GOT3 (cell line): Measurements from ENCODE around the gene FREY1.
A peak's percentile ranks its signal among the peaks of the same experiment; 100 is the strongest.

Experiments used
- DNase-seq: peaks from one replicate; lab custom pipeline; 2025; ENCODE audit warnings: mixed read lengths; lab: John Stamatoyannopoulos, UW

FREY1 gene

GRCh38 chr11:45870706-45871105 lies 36.4 kb downstream of the FREY1 start:
- DNase-seq: no peak

GRCh38 chr11:45869551-45869950 lies 37.5 kb downstream of the FREY1 start:
- no peak for DNase-seq

GRCh38 chr11:45864041-45864440 lies 43.0 kb downstream of the FREY1 start:
- no peak for DNase-seq

- DNase-seq: no peak
Measured at GRCh38 chr11:45860764-45861510, 46.1 kb downstream of the FREY1 start.

GRCh38 chr11:45860348-45860747 lies 46.7 kb downstream of the FREY1 start:
- no peak for DNase-seq

- peak; percentile 67 for DNase-seq
Measured at GRCh38 chr11:45859661-45860140, 47.4 kb downstream of the FREY1 start.

GRCh38 chr11:45858751-45859398 lies 48.2 kb downstream of the FREY1 start:
- DNase-seq: no peak

- peak; percentile 19 for DNase-seq
Measured at GRCh38 chr11:45857961-45858474, 49.1 kb downstream of the FREY1 start.
